GM21515 (cell line): ENCODE measurements around the gene RBL2.
"Not testable (repeated sequence)": the region's sequence is repeated elsewhere in the genome, so short reads cannot be mapped to it uniquely, and the experiment has no call there.

Experiments
- ATAC-seq: cut with Tn5 transposase; IDR thresholded peaks from one replicate; pipeline ENCODE4 v1.9.1; 2021; ENCODE audit not compliant: unreplicated experiment

The RBL2 gene

DNA sequence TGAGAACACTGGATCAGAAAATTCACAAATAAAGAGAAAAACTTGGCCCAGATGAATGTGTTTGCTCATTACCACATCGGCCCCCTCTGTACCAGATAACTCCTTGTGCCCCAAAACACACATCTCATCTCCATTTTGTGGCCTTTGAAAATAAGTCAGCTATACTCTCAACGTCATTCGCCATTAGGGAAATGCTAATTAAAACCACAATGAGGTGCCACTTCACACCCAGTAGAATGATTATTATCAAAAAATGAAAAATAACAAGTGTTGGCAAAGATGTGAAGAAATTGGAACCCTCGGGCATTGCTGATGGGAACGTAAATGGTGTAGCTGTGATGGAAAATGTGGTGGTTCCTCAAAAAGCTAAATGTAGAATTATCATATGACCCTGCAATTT lies 103.4 kb downstream of the RBL2 start:
- ATAC-seq: no peak

DNA sequence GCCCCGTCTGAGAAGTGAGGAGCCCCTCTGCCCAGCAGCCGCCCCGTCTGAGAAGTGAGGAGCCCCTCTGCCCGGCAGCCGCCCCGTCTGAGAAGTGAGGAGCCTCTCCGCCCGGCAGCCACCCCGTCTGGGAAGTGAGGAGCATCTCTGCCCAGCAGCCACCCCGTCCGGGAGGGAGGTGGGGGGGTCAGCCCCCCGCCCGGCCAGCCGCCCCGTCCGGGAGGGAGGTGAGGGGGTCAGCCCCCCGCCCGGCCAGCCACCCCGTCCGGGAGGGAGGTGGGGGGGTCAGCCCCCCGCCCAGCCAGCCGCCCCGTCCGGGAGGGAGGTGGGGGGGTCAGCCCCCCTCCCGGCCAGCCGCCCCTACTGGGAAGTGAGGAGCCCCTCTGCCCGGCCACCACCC lies 105.1 kb downstream of the RBL2 start:
- not testable (repeated sequence) for ATAC-seq

DNA sequence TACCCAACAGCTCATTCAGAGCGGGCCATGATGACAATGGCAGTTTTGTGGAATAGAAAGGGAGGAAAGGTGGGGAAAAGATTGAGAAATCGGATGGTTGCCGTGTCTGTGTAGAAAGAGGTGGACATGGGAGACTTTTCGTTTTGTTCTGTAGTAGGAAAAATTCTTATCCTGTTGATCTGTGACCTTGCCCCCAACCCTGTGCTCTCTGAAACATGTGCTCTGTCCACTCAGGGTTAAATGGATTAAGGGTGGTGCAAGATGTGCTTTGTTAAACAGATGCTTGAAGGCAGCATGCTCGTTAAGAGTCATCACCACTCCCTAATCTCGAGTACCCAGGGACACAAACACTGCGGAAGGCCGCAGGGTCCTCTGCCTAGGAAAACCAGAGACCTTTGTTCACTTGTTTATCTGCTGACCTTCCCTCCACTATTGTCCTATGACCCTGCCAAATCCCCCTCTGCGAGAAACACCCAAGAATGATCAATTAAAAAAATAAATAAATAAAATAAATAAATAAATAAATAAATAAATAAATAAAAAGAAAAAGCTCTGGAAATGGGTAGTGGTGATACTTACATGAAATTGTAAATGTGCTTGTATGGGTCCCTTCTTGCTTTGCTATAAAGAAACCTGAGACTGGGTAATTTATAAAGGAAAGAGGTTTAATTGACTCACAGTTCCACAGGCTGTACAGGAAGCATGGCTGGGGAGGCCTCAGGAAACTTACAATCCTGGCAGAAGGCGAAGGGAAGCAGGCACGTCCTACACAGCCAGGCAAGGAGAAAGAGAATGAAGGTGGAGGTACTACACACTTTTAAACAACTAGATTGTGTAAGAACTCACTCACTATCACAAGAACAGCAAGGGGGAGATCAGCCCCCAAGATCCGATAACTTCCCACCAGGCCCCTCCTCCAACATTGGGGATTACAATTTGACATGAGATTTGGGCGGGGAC lies 105.8 kb downstream of the RBL2 start:
- ATAC-seq: not testable (repeated sequence)
